ENCODE measurements around the gene TBC1D22A. TPM values are rescaled to one million over a fixed set of nuclear protein-coding genes. Genes with fewer than 3 reads are reported as not detected.

The TBC1D22A gene
- total RNA-seq, 4 donors from 2014 or later, result 18.8 to 25.2 (median 23.1) TPM

DNA sequence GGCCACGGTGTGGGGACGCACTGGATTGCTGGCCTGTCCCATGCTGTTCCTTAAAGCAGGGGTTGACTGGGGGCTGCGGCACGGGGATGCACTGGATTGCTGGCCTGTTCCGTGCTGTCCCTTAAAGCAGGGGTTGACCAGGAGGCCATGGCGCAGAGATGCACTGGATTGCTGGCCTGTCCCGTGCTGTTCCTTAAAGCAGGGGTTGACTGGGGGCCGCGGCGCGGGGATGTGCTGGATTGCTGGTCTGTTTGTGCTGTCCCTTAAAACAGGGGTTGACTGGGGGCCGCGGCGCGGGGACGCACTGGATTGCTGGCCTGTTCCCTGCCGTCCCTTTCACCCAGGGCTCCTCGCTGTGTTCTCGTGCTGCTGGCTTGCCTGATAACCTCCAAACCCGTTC lies 383.4 kb downstream of the TBC1D22A start:
- Histone ChIP-seq H3K27ac (no peak overlapping the region), H3K36me3 (no peaks in the 10 kb centered on the region), H3K9me3 (no peaks in the 10 kb centered on the region), H3K4me3 (no peak overlapping the region), H3K27me3 (no peaks in the 10 kb centered on the region), H3K4me1 (no peaks in the 10 kb centered on the region)
- intact Hi-C loops (cut with DNase I; ENCODE audit: low total_unique reads), result no loop called here
- ATAC-seq, result no peak
- in situ Hi-C loops (cut with MboI; ENCODE audit: low sequenced_read_pairs in 4 of 4), result no loop called here
- TF ChIP-seq POLR2A (IDR thresholded peaks at IDR 0.05), result no peak
- TF ChIP-seq, protein P1, sequence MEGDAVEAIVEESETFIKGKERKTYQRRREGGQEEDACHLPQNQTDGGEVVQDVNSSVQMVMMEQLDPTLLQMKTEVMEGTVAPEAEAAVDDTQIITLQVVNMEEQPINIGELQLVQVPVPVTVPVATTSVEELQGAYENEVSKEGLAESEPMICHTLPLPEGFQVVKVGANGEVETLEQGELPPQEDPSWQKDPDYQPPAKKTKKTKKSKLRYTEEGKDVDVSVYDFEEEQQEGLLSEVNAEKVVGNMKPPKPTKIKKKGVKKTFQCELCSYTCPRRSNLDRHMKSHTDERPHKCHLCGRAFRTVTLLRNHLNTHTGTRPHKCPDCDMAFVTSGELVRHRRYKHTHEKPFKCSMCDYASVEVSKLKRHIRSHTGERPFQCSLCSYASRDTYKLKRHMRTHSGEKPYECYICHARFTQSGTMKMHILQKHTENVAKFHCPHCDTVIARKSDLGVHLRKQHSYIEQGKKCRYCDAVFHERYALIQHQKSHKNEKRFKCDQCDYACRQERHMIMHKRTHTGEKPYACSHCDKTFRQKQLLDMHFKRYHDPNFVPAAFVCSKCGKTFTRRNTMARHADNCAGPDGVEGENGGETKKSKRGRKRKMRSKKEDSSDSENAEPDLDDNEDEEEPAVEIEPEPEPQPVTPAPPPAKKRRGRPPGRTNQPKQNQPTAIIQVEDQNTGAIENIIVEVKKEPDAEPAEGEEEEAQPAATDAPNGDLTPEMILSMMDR (IDR thresholded peaks at IDR 0.05 in 4 of 5, conservative IDR thresholded peaks at IDR 0.05 in 1 of 5), result no peak
- no peak for DNase-seq

- H3K27me3 ChIP-seq, result no peaks in the 10 kb centered on the region
- no peaks in the 10 kb centered on the region for H3K4me1 ChIP-seq
- ATAC-seq (no peak), DNase-seq (no peak)
- in situ Hi-C loops (cut with MboI; ENCODE audit: low sequenced_read_pairs in 4 of 4) (no loop called here), intact Hi-C loops (cut with DNase I; ENCODE audit: low total_unique reads) (no loop called here)
- TF ChIP-seq POLR2A (IDR thresholded peaks at IDR 0.05), result no peak
- TF ChIP-seq, protein P1 (IDR thresholded peaks at IDR 0.05 in 4 of 5, conservative IDR thresholded peaks at IDR 0.05 in 1 of 5), result no peak
- no peak overlapping the region for H3K4me3 ChIP-seq
- H3K9me3 ChIP-seq, result no peaks in the 10 kb centered on the region
- H3K36me3 ChIP-seq, result no peaks in the 10 kb centered on the region
- H3K27ac ChIP-seq, result no peak overlapping the region
These were observed 383.9 kb downstream of the TBC1D22A start for GRCh38 chr22:47146391-47146790.

- DNase-seq (no peak), ATAC-seq (no peak)
- intact Hi-C loops (cut with DNase I; ENCODE audit: low total_unique reads), result no loop called here
- Histone ChIP-seq H3K4me1 (no peaks in the 10 kb centered on the region), H3K4me3 (no peak overlapping the region), H3K36me3 (no peaks in the 10 kb centered on the region), H3K27me3 (no peaks in the 10 kb centered on the region), H3K27ac (no peak overlapping the region), H3K9me3 (no peaks in the 10 kb centered on the region)
- TF ChIP-seq, protein P1 (IDR thresholded peaks at IDR 0.05 in 4 of 5, conservative IDR thresholded peaks at IDR 0.05 in 1 of 5), result no peak
- no peak for TF ChIP-seq POLR2A (IDR thresholded peaks at IDR 0.05)
- in situ Hi-C loops (cut with MboI; ENCODE audit: low sequenced_read_pairs in 4 of 4), result no loop called here
These were observed 384.5 kb downstream of the TBC1D22A start for GRCh38 chr22:47146941-47147340.

- no peak for TF ChIP-seq POLR2A (IDR thresholded peaks at IDR 0.05)
- TF ChIP-seq, protein P1 (IDR thresholded peaks at IDR 0.05 in 4 of 5, conservative IDR thresholded peaks at IDR 0.05 in 1 of 5), result no peak
- intact Hi-C loops (cut with DNase I; ENCODE audit: low total_unique reads), result no loop called here
- H3K27ac ChIP-seq, result no peak overlapping the region
- H3K4me1 ChIP-seq, result no peaks in the 10 kb centered on the region
- H3K4me3 ChIP-seq, result no peak overlapping the region
- no peak for DNase-seq
- in situ Hi-C loops (cut with MboI; ENCODE audit: low sequenced_read_pairs in 4 of 4), result no loop called here
- H3K36me3 ChIP-seq, result no peaks in the 10 kb centered on the region
- no peaks in the 10 kb centered on the region for H3K27me3 ChIP-seq
- no peak for ATAC-seq
- H3K9me3 ChIP-seq, result no peaks in the 10 kb centered on the region
These were observed 385.1 kb downstream of the TBC1D22A start for GRCh38 chr22:47147572-47147971.

DNA sequence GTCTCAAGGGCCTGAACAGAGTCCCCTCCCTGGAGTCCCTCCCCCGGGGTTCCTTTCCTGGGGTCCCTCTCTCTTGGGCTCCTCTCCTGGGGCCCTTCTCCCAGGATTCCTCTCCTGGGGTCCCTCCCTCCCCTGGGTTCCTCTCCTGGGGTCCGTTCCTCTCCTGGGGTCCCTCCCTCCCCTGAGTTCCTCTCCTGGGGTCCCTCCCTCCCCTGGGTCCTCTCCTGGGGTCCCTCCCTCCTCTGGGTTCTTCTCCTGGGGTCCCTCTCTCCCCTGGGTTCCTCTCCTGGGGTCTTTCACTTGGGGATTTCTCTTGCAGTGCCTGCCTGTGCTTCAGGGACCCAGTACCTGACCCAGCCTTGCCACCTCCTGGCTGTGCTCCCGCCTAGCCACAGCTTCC lies 386.1 kb downstream of the TBC1D22A start:
- ATAC-seq (no peak), DNase-seq (no peak)
- in situ Hi-C loops (cut with MboI; ENCODE audit: low sequenced_read_pairs in 4 of 4) (no loop called here), intact Hi-C loops (cut with DNase I; ENCODE audit: low total_unique reads) (no loop called here)
- Histone ChIP-seq H3K4me3 (no peak overlapping the region), H3K4me1 (no peaks in the 10 kb centered on the region), H3K9me3 (no peaks in the 10 kb centered on the region), H3K27ac (no peak overlapping the region), H3K36me3 (no peaks in the 10 kb centered on the region), H3K27me3 (no peaks in the 10 kb centered on the region)
- TF ChIP-seq, protein P1 (IDR thresholded peaks at IDR 0.05 in 4 of 5, conservative IDR thresholded peaks at IDR 0.05 in 1 of 5), result no peak
- no peak for TF ChIP-seq POLR2A (IDR thresholded peaks at IDR 0.05)

Measured in gastrocnemius medialis (tissue), 4 donors.